Gastrocnemius medialis (tissue), 4 donors: ENCODE data around the gene NRG2.

Experiments used
- CTCF ChIP-seq, 5 experiments: fragments of 450-650 bp in 3 of 5; fragments of 200-600 bp in 2 of 5; sonication (generic) in 2 of 5; IDR thresholded peaks in 4 of 5; conservative IDR thresholded peaks in 1 of 5; 1 replicate in 4 of 5; 2 replicates in 1 of 5; pipeline ENCODE4 v1.5.1; 2016 to 2019; ENCODE audit warnings: antibody characterized with exemption in 5 of 5, mild to moderate bottlenecking in 3 of 5, moderate library complexity in 3 of 5
- POLR2A ChIP-seq, 2 donors: fragments of 450-650 bp; IDR thresholded peaks; one replicate each; pipeline ENCODE4 v1.6.1; 2017; ENCODE audit warnings: antibody characterized with exemption in 2 of 2, mild to moderate bottlenecking in 2 of 2, moderate library complexity in 2 of 2

DNA sequence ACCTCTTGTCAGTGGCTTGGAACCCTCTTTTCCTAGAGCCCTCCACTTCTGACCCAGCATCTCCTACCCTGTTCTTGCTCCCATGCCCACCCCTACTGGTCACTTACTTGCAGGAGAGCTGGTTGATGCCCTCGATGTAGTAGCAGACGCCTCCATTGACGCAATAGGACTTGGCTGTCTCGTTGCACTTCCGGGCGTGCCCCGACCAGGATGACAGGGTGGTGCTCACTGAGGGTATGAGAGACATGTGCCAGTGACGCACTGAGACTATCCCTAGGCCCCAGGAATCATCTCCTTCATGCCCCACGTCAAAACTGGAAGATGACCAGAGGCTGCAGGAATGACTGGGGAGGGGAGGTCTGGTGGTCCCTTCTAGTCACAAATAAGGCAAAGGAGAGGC, 171.5 kb downstream of the NRG2 start:
- TF ChIP-seq CTCF (IDR thresholded peaks at IDR 0.05 in 4 of 5, conservative IDR thresholded peaks at IDR 0.05 in 1 of 5) (no peak), POLR2A (IDR thresholded peaks at IDR 0.05) (no peak)
